Effector memory CD8-positive, alpha-beta T cell (primary cell): ENCODE data around the gene ADAMTS17.

Experiments used
- ATAC-seq: fragments of 150-1000 bp; cut with Tn5 transposase; replicated peaks from 2 replicates; pipeline ENCODE4 v1.10.0; 2021; ENCODE audit warnings: mild to moderate bottlenecking, moderate library complexity
- DNase-seq, 3 experiments: peaks; one replicate each; pipeline ENCODE4 v3.0.0; 2021
- H3K27ac Mint-ChIP-seq, 2 donors: one replicate each; pipeline ENCODE4 v1.8.0; 2022; ENCODE audit warnings: mild to moderate bottlenecking in 2 of 2, mixed read lengths in 2 of 2, moderate library complexity in 2 of 2
- H3K27me3 Mint-ChIP-seq, 2 donors: one replicate each; pipeline ENCODE4 v1.8.0; 2022; ENCODE audit warnings: mixed read lengths in 2 of 2
- H3K36me3 Mint-ChIP-seq: one replicate; pipeline ENCODE4 v1.8.0; 2022; ENCODE audit warnings: mild to moderate bottlenecking, moderate library complexity, mixed read lengths; ENCODE audit not compliant: insufficient read depth
- H3K4me1 Mint-ChIP-seq, 2 donors: one replicate each; pipeline ENCODE4 v1.8.0; 2022; ENCODE audit warnings: low read depth in 2 of 2, mixed read lengths in 2 of 2
- H3K4me3 Mint-ChIP-seq, 2 donors: one replicate each; pipeline ENCODE4 v1.8.0; 2022; ENCODE audit warnings: mild to moderate bottlenecking in 2 of 2, mixed read lengths in 2 of 2, moderate library complexity in 2 of 2
- H3K9me3 Mint-ChIP-seq, 2 donors: one replicate each; pipeline ENCODE4 v1.8.0; 2022; ENCODE audit warnings: mixed read lengths in 2 of 2

The ADAMTS17 gene

DNA sequence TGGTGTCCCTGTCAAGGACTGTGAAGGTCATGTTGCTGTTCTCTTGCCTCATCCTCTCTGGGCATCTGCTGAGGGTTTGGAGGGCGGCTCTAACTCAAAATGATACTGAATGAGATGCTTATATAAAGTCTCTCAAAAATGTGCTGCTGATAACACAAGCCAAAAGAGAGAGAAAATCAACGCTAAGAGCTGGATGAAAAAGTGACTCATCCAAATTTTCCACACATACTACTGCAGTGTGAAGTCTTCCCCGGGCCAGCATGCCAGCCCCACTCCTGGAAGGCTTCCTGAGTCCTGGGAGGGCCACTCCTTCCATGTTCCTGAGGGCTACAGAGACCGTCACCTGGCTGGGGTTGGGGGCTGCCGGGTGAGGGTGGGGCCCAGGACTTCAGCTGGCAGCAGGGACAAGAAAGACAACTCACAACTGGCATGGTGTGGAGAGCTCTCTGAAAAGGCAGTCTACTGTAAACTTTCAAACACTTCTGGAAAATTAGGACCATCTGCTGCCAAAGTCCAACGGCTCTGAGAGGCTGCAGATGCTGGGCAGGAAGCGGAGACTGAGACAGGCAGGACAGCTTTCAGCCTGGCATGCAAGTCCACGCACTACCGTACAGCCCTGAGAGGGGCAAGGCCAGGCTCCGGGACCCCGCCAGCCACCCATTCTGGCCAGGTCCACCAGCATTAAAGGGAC, 200.3 kb downstream of the ADAMTS17 start:
- ATAC-seq, result no peak
- Mint-ChIP-seq H3K27me3 (peaks cover 0 to 6% of the 10 kb centered on the region in 2 donors), H3K4me1 (peaks cover 4% of the 10 kb centered on the region in 2 donors), H3K36me3 (no peaks in the 10 kb centered on the region), H3K27ac (no peak overlapping the region), H3K9me3 (no peaks in the 10 kb centered on the region), H3K4me3 (no peak overlapping the region)
- DNase-seq, result no peak

DNA sequence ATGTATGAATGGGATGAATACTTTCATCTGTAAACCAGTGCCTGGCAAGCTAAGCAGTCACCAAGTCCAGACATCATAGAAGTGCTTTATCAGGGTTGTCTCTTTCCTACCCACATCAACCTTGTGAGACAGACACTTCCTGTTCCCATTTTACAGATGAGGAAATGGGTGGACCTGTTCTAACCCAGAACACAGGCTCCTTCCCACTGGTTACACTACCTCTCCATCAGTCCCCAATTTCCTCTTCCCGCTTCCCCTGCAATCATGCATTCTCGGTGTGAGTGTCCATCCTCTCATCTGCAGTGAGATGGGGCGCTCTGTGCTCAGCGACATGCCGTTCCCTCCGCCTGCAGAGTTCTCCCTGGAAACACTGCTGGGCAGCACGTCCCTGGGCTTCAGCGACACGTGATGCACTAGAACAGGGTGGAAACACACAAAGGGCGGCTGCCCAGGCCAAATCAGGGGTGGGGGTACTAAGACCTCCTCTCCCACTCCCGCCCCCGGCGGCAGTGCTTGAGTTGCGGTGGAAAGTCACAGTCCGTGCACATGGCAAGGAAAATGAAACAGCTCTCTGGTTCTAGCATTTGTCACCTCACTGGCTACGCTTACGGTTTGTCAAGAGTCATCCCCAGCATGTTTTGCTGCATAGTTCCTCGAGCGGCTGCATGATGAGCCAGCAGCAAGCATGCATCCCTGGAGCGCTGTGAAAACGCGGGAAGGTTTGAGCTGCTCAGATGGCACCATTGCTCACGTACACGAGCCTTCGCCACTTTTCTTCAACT, 201.1 kb downstream of the ADAMTS17 start:
- no peak overlapping the region for H3K27ac Mint-ChIP-seq
- no peak overlapping the region for H3K4me3 Mint-ChIP-seq
- DNase-seq (no peak), ATAC-seq (no peak)
- H3K9me3 Mint-ChIP-seq, result no peaks in the 10 kb centered on the region
- H3K36me3 Mint-ChIP-seq, result no peaks in the 10 kb centered on the region
- peaks cover 4% of the 10 kb centered on the region in 2 donors for H3K4me1 Mint-ChIP-seq
- H3K27me3 Mint-ChIP-seq, result peaks cover 0 to 6% of the 10 kb centered on the region in 2 donors

DNA sequence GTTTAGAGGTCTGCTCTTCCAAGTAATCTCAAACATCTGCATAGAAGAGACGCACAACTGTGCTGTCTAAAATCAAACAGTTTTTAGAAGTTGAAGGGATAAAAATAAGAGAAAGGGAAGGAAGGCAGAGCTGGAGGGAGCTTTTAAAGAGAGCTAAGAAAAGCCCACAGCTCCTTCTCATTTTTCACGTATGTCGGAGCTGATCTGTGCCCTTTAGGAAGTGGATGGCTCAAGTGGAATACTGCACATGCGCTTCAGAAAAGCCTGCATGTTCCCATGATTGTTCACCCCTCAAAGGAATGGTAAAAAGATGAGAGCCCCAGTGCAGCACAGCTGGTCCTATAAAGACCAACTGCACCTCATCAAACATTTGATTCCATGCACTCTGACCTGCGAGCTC, 207.2 kb downstream of the ADAMTS17 start:
- DNase-seq, result no peak
- peaks cover 0 to 6% of the 10 kb centered on the region in 2 donors for H3K27me3 Mint-ChIP-seq

DNA sequence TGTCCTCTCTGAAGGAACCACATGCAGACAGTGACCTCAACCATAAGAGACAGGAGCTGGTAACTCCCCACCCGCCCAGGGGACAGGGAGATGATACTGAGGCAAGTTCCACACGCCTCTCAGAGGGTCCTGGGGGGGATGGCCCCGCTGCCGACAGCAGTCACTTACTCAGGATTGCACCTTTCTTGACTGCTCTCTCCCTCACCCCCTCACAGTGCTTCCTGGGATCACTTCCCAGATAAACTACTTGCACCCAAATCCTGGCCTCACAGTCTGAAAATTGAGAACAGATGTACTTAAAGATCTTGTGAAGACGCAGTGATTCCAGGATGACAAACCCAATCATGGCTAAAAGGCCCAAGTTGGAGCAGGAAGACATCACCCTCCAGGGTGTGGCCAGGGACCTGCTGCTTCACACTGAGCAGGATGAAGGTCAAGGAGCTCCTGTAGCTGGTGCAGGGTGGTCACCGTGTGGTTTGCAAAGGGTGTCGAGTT, 207.6 kb downstream of the ADAMTS17 start:
- ATAC-seq (no peak), DNase-seq (no peak)
- Mint-ChIP-seq H3K27me3 (peaks cover 0 to 6% of the 10 kb centered on the region in 2 donors), H3K4me1 (peaks cover 0 to 2% of the 10 kb centered on the region in 2 donors), H3K36me3 (peaks cover 2% of the 10 kb centered on the region), H3K27ac (peak overlapping the region in 1 of 2 donors; percentile 46), H3K9me3 (no peaks in the 10 kb centered on the region), H3K4me3 (no peak overlapping the region)

More for the DNA sequence above, 207.2 kb downstream of the ADAMTS17 start:
- Mint-ChIP-seq H3K4me1 (peaks cover 0 to 2% of the 10 kb centered on the region in 2 donors), H3K36me3 (peaks cover 2% of the 10 kb centered on the region), H3K4me3 (no peak overlapping the region), H3K9me3 (no peaks in the 10 kb centered on the region), H3K27ac (no peak overlapping the region)
- ATAC-seq, result no peak

DNA sequence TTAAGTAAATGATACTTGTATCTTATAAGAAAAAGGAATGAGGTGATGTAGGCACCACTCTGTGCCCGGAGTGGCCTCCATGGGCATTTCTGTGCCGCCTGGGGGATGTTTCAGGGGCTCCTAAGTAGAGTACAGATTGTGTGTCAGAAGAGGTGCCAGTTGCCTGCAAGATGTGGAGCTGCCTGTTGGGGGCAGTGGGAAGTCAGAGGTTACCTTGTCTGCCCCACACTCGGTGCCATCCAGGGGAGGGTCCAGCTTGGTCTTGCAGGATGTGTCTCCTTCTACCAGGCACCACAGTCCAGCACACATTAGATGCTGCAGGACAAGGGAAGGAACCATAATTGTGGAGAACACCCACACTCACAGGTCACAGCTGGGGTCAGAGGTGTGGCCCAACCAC, 208.8 kb downstream of the ADAMTS17 start:
- peaks cover 0 to 2% of the 10 kb centered on the region in 2 donors for H3K4me1 Mint-ChIP-seq
- H3K4me3 Mint-ChIP-seq, result no peak overlapping the region
- peaks cover 0 to 6% of the 10 kb centered on the region in 2 donors for H3K27me3 Mint-ChIP-seq
- peaks cover 2% of the 10 kb centered on the region for H3K36me3 Mint-ChIP-seq
- peak overlapping the region in 1 of 2 donors; percentile 46 for H3K27ac Mint-ChIP-seq
- ATAC-seq, result no peak
- no peak for DNase-seq
- H3K9me3 Mint-ChIP-seq, result no peaks in the 10 kb centered on the region

DNA sequence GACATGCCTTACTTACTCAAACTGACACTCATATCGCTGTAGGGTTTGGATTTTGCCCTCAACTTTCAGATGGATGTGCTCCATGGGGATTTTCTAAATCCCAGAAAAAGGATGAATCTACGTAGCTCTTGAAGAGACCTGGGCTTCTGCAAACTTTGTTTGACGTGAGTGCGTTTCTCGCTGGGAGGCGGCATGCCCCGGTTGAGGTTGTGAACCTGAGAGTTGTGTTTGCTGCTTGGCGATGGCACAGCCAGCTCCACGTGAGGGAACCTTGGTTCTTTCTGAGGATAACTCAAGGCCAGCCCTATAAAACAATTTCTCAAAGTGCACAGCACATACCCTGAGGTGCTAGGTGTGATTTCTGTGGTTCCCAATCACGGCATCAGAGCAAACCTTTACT, 209.5 kb downstream of the ADAMTS17 start:
- peaks cover 2% of the 10 kb centered on the region for H3K36me3 Mint-ChIP-seq
- ATAC-seq, result no peak
- peaks cover 0 to 6% of the 10 kb centered on the region in 2 donors for H3K27me3 Mint-ChIP-seq
- H3K27ac Mint-ChIP-seq, result no peak overlapping the region
- no peak for DNase-seq
- peaks cover 0 to 2% of the 10 kb centered on the region in 2 donors for H3K4me1 Mint-ChIP-seq
- peak overlapping the region in 1 of 2 donors; percentile 53 for H3K4me3 Mint-ChIP-seq
- no peaks in the 10 kb centered on the region for H3K9me3 Mint-ChIP-seq

DNA sequence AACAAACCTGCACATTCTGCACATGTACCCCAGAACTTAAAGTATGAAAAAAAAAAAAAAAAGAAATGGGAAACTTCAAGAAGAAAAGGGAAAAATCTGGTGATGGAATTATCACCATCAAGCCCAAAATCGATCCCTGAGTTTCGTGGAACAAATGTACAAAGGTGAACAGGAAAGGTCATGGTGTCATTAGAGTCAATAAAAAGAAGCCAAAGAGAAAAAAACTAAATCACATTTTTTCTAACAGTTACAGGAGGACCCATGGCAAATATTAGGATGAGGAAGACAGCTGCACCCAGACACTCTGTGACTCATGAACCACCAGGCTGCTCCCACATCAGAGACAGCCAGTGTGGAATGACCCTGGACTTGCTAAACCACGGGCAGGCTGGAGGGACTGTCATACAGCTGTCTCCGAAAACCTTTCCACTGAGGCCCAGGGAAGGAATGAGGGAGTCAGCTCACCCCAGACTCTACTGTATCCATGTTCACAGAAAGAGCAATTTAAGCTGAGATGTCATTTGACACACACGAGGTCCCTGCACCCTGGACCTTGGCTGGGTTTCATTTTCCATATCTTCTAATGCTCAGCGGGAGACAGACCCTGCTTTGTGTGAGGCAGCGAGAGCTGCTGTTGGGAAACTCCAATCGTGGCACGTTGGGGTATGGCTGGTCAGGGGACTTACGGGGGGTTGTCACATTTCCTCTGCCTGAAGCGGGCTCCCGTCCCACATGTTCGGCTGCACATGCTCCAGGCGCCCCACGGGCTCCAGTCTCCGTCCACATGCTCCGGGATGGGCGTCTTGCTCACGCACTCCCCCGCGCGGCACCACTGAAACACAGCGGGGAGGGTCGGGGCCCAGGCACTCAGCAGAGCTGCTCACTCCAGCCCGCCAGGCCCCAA, 210.2 kb downstream of the ADAMTS17 start:
- H3K27ac Mint-ChIP-seq, result peak overlapping the region in 1 of 2 donors; percentile 15
- DNase-seq (no peak), ATAC-seq (peak; percentile 49)
- H3K9me3 Mint-ChIP-seq, result no peaks in the 10 kb centered on the region
- peaks cover 2% of the 10 kb centered on the region for H3K36me3 Mint-ChIP-seq
- peaks cover 0 to 2% of the 10 kb centered on the region in 2 donors for H3K4me1 Mint-ChIP-seq
- peaks cover 0 to under 1% of the 10 kb centered on the region in 2 donors for H3K27me3 Mint-ChIP-seq
- peak overlapping the region; percentile 35 to 53 for H3K4me3 Mint-ChIP-seq

DNA sequence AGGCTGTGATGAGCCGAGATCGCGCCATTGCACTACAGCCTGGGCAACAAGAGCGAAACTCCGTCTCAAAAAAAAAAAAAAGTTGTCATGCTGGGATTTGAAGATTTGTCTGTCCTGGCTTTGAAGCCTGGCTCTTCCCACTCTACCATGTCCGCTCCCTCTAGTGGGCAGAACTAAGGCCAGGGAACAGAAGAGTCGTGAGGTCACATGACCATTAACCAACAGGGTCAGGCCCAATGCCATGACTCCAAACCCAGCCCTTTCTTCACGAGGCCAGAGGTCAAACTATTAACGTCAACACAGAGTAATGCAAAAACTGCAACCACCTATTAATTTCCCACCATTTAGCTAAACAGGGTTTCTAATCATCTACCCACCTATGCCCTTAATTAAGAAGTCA, 212.1 kb downstream of the ADAMTS17 start:
- Mint-ChIP-seq H3K4me1 (peaks cover 0 to 2% of the 10 kb centered on the region in 2 donors), H3K9me3 (no peaks in the 10 kb centered on the region), H3K27ac (no peak overlapping the region), H3K4me3 (no peak overlapping the region), H3K36me3 (peaks cover 2% of the 10 kb centered on the region), H3K27me3 (no peaks in the 10 kb centered on the region)
- no peak for DNase-seq
- no peak for ATAC-seq

DNA sequence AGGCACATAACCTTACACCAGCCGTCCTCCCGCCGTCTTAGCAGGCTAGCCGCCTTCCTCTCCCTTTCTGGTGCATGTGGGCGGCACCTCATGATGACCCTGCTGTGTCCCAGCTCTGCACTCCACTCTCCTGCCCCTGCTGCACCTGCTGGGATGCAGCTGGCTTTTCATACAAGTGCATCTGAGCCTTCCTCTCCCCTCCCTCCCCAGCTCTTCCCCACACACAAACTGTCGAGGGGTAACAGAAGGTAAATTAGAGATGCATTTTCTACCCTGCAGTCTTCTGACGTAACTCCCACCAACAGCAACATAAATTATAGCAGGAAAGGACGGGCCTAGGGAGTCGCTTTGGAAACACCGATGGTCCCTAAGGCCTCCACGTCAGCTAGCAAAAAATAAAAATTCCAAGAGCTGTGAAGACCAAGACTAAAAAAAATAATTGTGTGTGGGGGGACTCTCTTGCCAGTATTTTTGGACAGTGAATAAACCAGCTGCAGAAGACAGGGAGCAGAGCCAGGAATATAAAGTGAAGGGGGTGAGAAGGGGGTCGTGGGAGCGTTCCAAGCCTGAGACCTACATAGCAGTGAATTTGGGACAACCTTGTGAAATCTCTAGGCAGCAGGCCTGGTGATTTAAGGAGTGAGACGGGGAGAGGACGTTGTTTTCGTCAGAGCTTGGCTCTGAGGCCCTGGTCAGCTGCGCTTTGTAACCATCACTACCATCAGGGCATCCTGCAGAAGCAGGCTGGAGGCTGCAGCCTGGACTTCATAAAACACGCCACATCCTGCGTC, 216.2 kb downstream of the ADAMTS17 start:
- Mint-ChIP-seq H3K4me3 (no peak overlapping the region), H3K36me3 (no peaks in the 10 kb centered on the region), H3K9me3 (peaks cover 2 to 14% of the 10 kb centered on the region in 2 donors), H3K27me3 (no peaks in the 10 kb centered on the region), H3K27ac (no peak overlapping the region), H3K4me1 (no peaks in the 10 kb centered on the region)
- no peak for ATAC-seq
- no peak for DNase-seq

DNA sequence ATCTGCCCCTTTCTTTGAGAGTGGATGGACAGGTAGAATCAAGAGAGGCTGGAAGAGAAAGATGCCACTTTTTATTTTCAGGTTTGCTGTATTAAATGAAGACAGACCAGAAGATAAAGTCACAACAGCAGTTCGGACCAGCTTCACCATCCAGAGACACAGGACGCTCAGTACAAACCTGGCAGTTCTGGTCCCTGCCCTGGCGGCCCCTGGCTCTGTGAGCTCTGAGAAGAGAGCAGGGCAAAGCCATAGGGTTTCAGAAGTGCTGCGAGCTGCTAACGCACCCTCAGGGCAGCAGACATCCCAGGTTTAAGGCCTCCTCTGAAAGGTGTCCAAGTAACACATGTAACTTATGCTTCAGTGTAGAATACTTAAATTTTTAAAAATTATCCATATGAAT, 216.8 kb downstream of the ADAMTS17 start:
- DNase-seq (no peak), ATAC-seq (no peak)
- Mint-ChIP-seq H3K27ac (no peak overlapping the region), H3K9me3 (peaks cover 2 to 14% of the 10 kb centered on the region in 2 donors), H3K4me1 (no peaks in the 10 kb centered on the region), H3K36me3 (no peaks in the 10 kb centered on the region), H3K4me3 (no peak overlapping the region), H3K27me3 (no peaks in the 10 kb centered on the region)

DNA sequence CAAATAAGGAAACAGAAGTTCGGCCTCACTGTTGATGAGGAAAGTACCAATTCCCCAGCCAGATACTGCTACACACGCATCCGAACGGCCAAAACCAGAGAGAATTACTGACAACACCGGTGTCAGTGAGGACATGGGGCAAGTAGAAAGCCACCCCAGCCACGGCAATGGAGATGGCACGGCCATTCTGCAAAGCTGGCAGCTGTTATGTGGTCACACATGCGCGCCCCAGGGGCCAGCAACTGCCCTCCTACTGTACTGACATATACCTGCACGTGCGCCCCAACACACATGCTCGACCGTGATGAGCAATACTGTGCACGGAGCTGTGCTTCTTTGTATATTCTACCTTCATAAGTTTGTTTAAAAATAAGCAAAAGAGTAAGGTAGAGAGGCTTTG, 217.4 kb downstream of the ADAMTS17 start:
- no peak overlapping the region for H3K27ac Mint-ChIP-seq
- no peaks in the 10 kb centered on the region for H3K27me3 Mint-ChIP-seq
- DNase-seq (no peak), ATAC-seq (no peak)
- H3K9me3 Mint-ChIP-seq, result peaks cover 2 to 14% of the 10 kb centered on the region in 2 donors
- H3K4me3 Mint-ChIP-seq, result no peak overlapping the region
- H3K36me3 Mint-ChIP-seq, result no peaks in the 10 kb centered on the region
- no peaks in the 10 kb centered on the region for H3K4me1 Mint-ChIP-seq

DNA sequence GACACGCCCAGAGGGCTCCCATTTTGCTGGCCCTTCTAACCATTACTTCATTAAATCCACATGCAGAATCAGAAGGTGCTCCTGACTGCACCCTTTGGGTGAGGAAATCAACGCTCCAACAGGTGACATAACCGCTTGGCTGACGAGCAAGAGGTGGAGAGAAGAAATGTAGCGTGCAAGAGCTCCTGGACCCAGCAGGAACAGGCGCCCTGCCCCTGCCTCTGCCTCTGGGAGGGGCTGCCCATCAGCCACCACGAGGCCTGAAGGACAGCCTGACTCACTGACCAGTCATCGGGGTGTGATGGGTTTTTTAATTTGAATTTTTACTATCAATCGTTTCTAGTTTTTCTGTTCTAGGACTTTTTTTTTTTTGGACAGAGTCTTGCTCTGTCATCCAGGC, 218.2 kb downstream of the ADAMTS17 start:
- H3K4me1 Mint-ChIP-seq, result no peaks in the 10 kb centered on the region
- no peak overlapping the region for H3K27ac Mint-ChIP-seq
- DNase-seq (no peak), ATAC-seq (no peak)
- H3K27me3 Mint-ChIP-seq, result no peaks in the 10 kb centered on the region
- no peaks in the 10 kb centered on the region for H3K36me3 Mint-ChIP-seq
- no peak overlapping the region for H3K4me3 Mint-ChIP-seq
- peaks cover 2 to 14% of the 10 kb centered on the region in 2 donors for H3K9me3 Mint-ChIP-seq
